Parathyroid adenoma (tissue), 2 donors: Measurements from ENCODE around the gene CORO7.

Experiments
- H2AFZ ChIP-seq: fragments of 300-600 bp; sonication (generic); one replicate; pipeline ENCODE4 v1.7.0; 2017; ENCODE audit warnings: antibody characterized with exemption, mild to moderate bottlenecking
- H3K27ac ChIP-seq: fragments of 300-600 bp; sonication (generic); one replicate; pipeline ENCODE4 v1.7.0; 2017
- H3K27me3 ChIP-seq: fragments of 300-600 bp; sonication (generic); one replicate; pipeline ENCODE4 v1.7.0; 2017; ENCODE audit warnings: low read length; ENCODE audit not compliant: control insufficient read depth, insufficient read depth
- H3K36me3 ChIP-seq: fragments of 300-600 bp; sonication (generic); one replicate; pipeline ENCODE4 v1.7.0; 2017; ENCODE audit warnings: low read length; ENCODE audit not compliant: control insufficient read depth, insufficient read depth
- H3K4me1 ChIP-seq: fragments of 300-600 bp; sonication (generic); one replicate; pipeline ENCODE4 v1.7.0; 2017; ENCODE audit warnings: control low read depth
- H3K4me2 ChIP-seq: fragments of 300-600 bp; sonication (generic); one replicate; pipeline ENCODE4 v1.7.0; 2017; ENCODE audit warnings: low read length
- H3K4me3 ChIP-seq: fragments of 300-600 bp; sonication (generic); one replicate; pipeline ENCODE4 v1.7.0; 2017; ENCODE audit warnings: low read depth, low read length
- H3K79me2 ChIP-seq: fragments of 300-600 bp; sonication (generic); one replicate; pipeline ENCODE4 v1.7.0; 2017; ENCODE audit warnings: control low read depth
- H3K9ac ChIP-seq: fragments of 300-600 bp; sonication (generic); one replicate; pipeline ENCODE4 v1.7.0; 2017; ENCODE audit warnings: mild to moderate bottlenecking
- H3K9me3 ChIP-seq: fragments of 300-600 bp; sonication (generic); one replicate; pipeline ENCODE4 v1.7.0; 2017; ENCODE audit warnings: low read length; ENCODE audit not compliant: control insufficient read depth
- CTCF ChIP-seq: fragments of 300-600 bp; sonication (generic); IDR thresholded peaks from one replicate; pipeline ENCODE4 v1.7.0; 2017; ENCODE audit warnings: antibody characterized with exemption, mild to moderate bottlenecking
- donor health status: primary hyperparathyroidism.

CORO7 gene

GRCh38 chr16:4416200-4417032, at the start of gene CORO7:
CORO7 (minus strand) TSS chr16:4416596; CDS start chr16:4416518, 78 bp downstream.
- H3K9ac ChIP-seq: no peak within 1 kb of the TSS
- H2AFZ ChIP-seq: peak within 1 kb of the TSS; percentile 87
- H3K9me3 ChIP-seq: no peaks in the 10 kb centered on the region
- H3K4me3 ChIP-seq: peak within 1 kb of the TSS; percentile 79
- peak within 1 kb of the TSS; percentile 25 for H3K27ac ChIP-seq
- H3K4me2 ChIP-seq: peak within 1 kb of the TSS; percentile 97
- no peaks in the 10 kb centered on the region for H3K36me3 ChIP-seq
- peaks cover 2% of the 10 kb centered on the region for H3K4me1 ChIP-seq
- no peaks in the 10 kb centered on the region for H3K79me2 ChIP-seq
- H3K27me3 ChIP-seq: no peaks in the 10 kb centered on the region
- TF ChIP-seq CTCF: no peak

GRCh38 chr16:4463522-4464163, 47.2 kb upstream of the CORO7 start:
- Histone ChIP-seq H3K36me3 (no peaks in the 10 kb centered on the region), H3K4me2 (no peak overlapping the region), H3K27me3 (no peaks in the 10 kb centered on the region), H3K4me1 (no peaks in the 10 kb centered on the region), H2AFZ (no peak overlapping the region), H3K9ac (no peak overlapping the region), H3K9me3 (no peaks in the 10 kb centered on the region), H3K79me2 (no peaks in the 10 kb centered on the region), H3K4me3 (no peak overlapping the region), H3K27ac (no peak overlapping the region)
- TF ChIP-seq CTCF: no peak

- Histone ChIP-seq H3K4me1 (no peaks in the 10 kb centered on the region), H3K9me3 (no peaks in the 10 kb centered on the region), H3K79me2 (no peaks in the 10 kb centered on the region), H3K4me3 (no peak overlapping the region), H3K9ac (no peak overlapping the region), H3K36me3 (no peaks in the 10 kb centered on the region), H3K27ac (no peak overlapping the region), H2AFZ (no peak overlapping the region), H3K27me3 (no peaks in the 10 kb centered on the region), H3K4me2 (no peak overlapping the region)
- no peak for TF ChIP-seq CTCF
Measured at GRCh38 chr16:4461250-4462085, 45.1 kb upstream of the CORO7 start.

GRCh38 chr16:4460936-4461249, 44.5 kb upstream of the CORO7 start:
- no peak overlapping the region for H3K4me2 ChIP-seq
- TF ChIP-seq CTCF: no peak
- no peak overlapping the region for H2AFZ ChIP-seq
- H3K27ac ChIP-seq: no peak overlapping the region
- H3K4me3 ChIP-seq: no peak overlapping the region
- H3K36me3 ChIP-seq: no peaks in the 10 kb centered on the region
- H3K9ac ChIP-seq: no peak overlapping the region
- H3K9me3 ChIP-seq: no peaks in the 10 kb centered on the region
- H3K79me2 ChIP-seq: no peaks in the 10 kb centered on the region
- H3K27me3 ChIP-seq: no peaks in the 10 kb centered on the region
- no peaks in the 10 kb centered on the region for H3K4me1 ChIP-seq
